ENCODE data around the gene IFT122.

IFT122 gene

DNA sequence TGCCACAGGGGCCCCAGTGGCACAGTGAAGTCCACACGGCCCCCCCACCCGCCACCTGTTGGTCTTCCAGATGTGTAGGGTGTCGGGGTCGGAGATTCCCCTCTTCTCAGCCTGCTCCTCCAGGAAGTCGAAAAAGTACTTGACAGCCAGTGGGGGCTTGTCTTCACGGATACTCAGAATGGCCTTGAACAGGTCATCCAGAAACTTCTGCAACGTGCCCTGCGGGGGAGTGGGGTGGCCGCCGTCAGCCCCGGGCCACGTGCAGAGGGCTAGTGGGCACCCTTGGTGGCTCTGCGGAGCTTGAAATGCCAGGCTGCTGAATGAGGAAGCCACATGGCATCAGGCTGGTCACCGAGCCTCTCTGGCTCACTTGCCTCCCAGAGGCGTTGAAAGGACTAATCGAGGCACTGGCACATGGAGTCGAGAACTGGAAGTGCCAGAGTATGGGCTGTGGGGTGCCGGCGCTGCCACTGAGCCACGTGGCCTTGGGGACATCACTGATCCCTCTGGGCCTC lies 119.6 kb downstream of the IFT122 start:
- no peak for DNase-seq

DNA sequence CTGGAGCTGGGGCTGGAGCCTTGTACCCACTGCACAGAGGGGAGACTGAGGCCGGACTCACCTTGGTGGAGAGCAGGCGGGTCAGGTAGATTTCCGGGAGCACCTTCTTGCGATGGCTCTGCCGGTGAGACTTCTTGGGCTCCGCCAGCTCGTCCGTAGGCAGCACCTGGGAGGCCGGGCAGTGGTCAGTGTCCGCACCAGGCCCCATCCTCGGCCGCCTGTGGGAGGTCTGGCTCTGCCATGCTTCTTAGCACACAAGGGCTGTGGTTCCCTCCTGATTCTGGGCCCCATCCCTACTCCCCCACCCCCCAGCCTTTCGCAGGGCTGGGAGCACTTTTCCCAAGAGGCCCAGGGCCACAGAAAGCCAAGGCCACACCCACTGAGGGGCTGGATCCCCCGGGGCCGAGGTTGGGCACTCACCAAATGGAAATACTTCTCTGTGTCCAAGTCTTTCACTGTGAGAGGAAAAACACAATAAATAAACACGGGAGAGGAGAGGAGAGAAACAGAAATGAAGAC lies 120.3 kb downstream of the IFT122 start:
- no peak for DNase-seq

DNA sequence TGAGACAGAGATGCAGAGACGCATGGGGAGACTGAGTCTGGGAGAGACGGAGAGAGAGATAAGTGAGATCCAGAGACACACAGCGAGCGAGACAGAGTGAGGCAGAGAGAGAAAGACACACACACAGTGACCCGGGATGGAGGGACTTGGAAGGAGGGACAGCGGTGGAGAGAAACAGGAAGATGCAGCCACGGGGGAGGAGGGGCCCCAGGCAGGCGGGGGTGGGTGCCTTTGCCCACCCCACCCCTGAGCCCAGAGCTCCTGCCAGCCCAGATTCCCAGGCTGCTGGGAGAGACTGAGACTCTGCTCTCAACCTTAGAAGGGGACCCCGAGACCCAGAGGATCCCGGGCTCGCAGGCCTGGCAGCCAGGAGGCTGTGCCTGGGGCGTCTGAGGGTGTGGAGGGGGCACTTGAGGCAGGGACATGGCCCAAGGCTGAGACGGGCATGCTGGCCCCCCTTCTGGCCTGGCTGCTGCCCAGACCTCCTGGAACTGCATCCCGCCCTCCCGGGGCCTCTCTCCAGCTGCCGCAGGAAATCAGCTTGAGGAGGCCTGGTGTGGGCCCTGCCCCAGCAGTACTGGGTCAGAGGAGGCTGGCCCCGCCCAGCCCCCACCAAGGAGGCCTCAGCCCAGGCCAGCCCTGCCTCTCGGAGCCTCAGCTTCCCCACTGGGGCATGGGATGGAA lies 121.0 kb downstream of the IFT122 start:
- no peak for DNase-seq

DNA sequence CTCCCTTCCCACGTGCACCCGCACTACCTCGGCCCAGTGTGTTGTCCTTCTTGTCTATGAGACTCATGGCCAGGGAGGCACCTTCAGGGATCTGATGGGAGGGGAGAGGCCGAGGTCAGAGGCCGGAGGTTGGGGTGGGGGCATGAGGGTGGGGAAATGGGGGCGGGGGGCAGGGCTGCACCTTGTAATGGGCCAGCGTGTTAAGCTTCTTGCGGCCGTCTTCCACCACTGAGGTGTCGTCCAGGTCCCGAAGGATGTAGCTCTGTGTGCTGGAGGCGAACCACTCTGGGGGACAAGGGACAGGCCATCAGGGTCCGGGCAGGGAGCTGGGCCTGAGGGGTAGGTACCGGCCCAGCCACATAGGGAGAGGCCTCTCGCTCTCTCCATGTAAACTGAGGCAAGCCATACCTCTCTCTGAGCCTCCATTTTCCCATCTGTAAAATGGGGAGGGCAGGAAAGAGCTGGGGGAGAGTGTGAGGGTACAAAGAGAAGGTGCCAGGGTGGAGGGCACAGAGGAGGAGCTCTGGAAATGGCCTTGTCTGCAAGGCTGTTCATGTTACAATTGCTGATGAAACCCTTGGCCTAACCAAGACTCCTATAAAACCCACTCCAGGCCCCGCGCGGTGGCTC lies 121.7 kb downstream of the IFT122 start:
- no peak for DNase-seq

DNA sequence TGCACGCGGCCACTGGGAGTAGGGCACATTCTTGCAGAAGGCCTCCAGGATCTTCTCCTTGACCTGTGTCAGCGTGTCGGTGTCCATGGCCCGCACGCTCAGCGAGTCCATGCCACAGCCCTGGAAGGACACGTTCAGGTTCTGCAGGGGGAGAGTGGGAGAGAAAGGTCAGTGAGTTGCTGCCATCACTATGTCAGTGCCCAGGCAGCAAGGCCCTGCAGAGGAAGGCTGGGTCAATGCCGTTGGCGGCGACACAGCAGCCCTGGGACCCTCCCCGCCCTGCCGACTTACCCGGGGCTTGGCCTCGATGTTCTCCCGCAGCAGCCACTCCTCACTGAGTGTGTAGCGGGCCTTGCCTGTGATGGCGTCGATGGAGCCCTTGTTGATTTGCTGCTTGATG lies 122.8 kb downstream of the IFT122 start:
- no peak for DNase-seq

DNA sequence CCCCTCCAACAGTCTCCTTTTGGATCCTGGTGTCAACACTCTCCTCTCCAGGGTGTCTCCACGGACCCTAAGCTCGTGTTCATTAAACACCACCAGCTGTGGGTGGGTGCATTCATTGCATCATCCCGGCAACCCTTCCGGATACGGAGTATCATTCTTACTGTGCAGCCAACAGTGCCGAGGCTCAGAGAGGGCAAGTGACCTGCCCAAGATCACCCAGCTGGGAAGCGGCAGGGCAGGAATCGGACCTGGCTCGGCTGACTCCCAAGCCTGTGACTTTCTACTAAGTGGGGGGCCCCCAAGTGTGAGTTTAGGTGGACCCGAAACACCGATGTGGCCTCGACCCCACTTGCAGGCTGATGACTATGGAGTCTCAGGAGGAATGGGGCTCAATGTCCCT lies 123.3 kb downstream of the IFT122 start:
- DNase-seq, result no peak

DNA sequence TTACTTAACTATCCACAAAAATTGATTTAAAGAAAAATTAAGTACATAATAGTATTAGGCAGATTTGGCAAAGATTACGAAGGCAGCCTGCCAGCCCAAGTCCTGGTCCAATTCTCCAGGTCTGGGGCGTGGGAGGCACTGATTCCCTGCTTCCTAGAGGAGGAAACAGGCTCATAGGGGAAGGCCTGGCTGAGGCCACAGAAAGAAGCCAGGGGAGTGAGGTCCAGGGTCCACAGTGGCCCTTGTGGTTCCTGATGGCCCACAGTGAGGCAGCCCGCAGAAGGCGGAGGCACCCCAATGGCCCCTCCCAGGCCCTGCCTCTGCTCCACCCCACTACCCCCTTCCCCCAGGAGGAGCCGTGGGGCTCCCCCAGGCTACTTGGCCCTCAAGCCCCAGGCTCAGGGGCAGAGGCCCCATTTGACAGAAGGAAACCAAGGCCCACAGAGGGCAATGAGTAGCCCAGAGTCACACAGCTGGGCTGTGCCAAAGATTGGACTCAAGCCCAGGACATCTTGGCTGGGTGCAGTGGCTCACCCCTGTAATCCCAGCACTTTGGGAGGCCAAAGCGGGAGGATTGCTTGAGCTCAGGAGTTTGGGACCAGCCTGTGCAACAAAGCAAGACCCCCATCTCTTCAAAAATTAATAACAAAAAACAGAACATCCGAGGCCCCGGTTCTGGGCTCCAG lies 124.0 kb downstream of the IFT122 start:
- DNase-seq, result no peak

DNA sequence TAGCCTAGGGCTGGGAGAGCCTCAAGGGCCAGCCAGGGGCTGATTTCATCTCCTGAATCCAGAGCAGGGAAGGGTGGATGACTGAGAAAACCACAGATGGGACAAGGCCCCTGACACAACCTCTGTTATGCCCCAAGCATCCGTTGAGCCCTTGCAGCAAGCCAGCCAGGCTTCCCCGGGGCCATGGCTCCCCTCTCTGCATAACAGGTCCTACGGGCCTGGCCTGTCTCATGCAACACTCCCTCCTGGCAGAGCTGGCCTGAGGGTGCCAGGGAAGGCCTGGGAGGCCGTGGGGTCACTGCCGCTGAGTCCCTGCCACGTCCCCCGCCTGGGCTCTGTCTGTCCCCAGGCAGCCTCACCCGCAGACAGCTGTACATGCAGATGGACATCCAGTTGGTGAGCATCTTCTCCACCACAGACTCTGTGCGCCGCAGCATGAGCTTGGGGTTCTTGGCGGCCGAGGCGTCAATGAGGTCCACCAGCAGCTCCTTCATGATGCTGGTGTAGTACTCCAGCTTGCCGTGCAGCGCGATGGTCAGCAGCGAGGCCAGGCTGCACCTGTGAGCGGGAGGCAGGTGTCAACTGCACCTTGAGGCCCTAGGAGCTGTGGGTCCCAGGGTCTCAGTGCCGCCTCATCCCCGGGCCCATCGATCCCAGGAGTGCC lies 125.1 kb downstream of the IFT122 start:
- DNase-seq, result no peak

DNA sequence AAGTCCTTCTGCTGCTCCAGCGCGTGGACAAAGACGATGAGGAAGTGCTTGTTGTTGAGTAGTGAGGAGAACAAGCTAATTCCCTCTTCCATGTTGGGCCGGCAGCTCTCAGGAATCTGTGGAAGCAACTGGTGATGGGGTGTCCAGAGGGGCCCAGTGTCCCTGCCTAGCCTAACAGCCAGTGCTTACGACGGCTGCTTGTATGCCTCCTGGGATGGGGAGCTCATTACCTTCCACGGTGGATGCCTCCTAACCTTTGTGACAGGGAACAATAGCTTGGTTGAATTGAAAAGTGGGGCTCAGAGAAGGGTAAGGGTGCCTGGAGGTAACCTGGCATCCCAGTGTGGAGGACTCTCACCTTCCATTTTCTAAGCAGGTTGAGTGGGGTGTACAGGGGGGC lies 125.9 kb downstream of the IFT122 start:
- DNase-seq, result no peak

DNA sequence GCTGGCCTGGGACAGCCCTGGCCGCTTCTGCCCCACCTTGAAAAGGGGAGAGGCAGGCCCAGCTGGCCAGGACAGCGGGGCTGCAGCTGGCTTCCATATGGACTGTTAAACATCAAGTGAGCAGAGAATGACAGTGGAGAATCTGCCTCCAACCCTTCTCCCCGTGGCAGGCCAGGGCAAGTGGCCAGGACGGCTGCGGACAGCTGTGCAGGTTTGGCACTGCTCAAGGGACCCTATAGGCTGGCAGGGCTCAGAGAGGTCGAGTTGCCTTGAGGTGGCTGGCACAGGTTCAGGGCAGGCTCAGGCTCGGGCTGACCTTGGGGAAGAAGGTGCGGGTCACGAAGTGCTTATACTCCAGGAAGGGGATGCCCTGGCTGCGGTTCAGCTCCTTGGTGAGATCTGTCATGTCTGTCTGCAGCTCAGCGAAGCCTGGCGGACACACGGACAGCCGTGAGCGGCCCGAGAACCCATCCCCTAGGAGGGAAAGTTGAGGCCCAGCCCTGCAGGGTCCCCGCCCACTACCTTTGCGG lies 127.2 kb downstream of the IFT122 start:
- DNase-seq, result no peak

DNA sequence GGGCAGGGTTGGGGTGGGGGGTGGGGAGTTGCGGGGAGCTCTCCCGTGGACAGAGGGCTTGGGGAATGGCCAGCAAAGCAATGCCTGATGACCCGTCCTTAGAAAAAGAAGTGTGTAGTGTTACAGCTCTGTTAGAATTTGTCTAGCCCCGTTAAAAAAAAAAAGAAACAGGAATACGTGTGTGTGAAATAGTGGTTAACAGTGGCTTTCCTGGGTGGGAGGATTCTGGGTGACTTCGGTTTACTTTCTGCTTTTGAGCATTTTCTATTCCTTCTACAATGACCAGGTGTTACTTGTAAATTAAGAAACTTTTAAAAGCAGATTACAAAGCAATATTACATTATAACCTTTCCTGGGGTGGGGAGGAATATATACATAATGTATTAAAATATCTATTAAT lies 127.9 kb downstream of the IFT122 start:
- no peak for DNase-seq

DNA sequence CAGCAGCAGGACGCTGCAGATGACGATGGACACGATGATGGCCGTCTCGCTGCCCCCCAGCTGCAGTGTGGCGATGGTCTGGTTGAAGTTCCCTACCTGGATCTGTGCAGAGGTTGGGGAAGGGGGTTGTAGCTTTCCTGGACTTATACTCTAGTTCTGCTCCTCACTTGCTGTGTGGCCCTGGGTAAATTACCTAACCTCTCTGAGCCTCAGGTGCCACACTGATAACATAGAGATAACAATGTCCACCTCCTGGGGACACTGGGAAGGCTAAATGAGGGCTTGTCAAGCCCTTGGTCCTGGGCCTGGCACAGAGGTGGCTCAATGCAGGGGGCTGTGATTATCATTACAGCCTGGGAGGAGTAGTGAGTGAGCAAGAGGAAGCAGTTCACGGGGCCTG lies 129.8 kb downstream of the IFT122 start:
- DNase-seq, result no peak
